ENCODE data around the gene NANOG. TPM values are rescaled to one million over a fixed set of nuclear protein-coding genes. Genes with fewer than 3 reads are reported as not detected.
"Not testable (repeated sequence)": the region's sequence is repeated elsewhere in the genome, so short reads cannot be mapped to it uniquely, and the experiment has no call there.

Gene NANOG
- total RNA-seq, 1 donor from 2014 or later: 0.58 TPM

- Mint-ChIP-seq H3K4me3 (no peak overlapping the region), H3K9me3 (no peaks in the 10 kb centered on the region), H3K4me1 (peaks cover 30% of the 10 kb centered on the region), H3K27ac (no peak overlapping the region), H3K36me3 (no peaks in the 10 kb centered on the region), H3K27me3 (ENCODE audit: low read depth) (no peaks in the 10 kb centered on the region)
- TF ChIP-seq CTCF (IDR thresholded peaks at IDR 0.05; ENCODE audit: unreplicated experiment): no peak
- no peak for DNase-seq (ENCODE audit: low spot score in 2 of 2, unreplicated experiment in 2 of 2)
Observed at GRCh38 chr12:7844116-7844515, 54.9 kb downstream of the NANOG start.

GRCh38 chr12:7847226-7848097 is 58.3 kb downstream of the NANOG start:
- peak overlapping the region; percentile 71 for H3K27ac Mint-ChIP-seq
- H3K36me3 Mint-ChIP-seq: not testable (repeated sequence)

DNA sequence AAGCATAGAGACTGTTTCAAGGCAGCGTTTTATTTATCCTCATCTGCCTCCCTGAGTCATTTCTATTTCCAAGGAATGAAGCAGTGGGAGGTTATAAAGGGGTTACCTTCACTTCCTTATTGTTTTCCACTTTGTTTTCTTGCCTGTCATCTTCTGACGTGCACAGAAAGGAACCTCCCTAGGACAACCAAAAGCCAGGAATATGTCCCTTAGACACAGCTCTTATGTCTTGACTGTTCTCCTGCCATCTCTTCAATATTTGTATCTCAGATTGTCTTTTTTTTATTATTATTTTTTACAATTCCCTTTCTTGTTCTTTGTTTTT is 58.9 kb downstream of the NANOG start:
- not testable (repeated sequence) for H3K4me3 Mint-ChIP-seq; H3K36me3 Mint-ChIP-seq; H3K27me3 Mint-ChIP-seq (ENCODE audit: low read depth); DNase-seq (ENCODE audit: low spot score in 2 of 2, unreplicated experiment in 2 of 2); H3K9me3 Mint-ChIP-seq
- Mint-ChIP-seq H3K4me1 (peaks cover 46% of the 10 kb centered on the region), H3K27ac (peak overlapping the region; percentile 47)

More at GRCh38 chr12:7847226-7848097, 58.3 kb downstream of the NANOG start:
- DNase-seq (ENCODE audit: low spot score in 2 of 2, unreplicated experiment in 2 of 2); H3K27me3 Mint-ChIP-seq (ENCODE audit: low read depth); H3K9me3 Mint-ChIP-seq; H3K4me3 Mint-ChIP-seq: not testable (repeated sequence)
- H3K4me1 Mint-ChIP-seq: peaks cover 40% of the 10 kb centered on the region

Other genes starting within 250 kb of the NANOG start
- not detected in 3 replicates for gene APOBEC1, start 123.5 kb upstream of the NANOG start, total RNA-seq
- gene GDF3, start 93.6 kb upstream of the NANOG start, total RNA-seq: not detected in 3 replicates
- gene DPPA3, start 78.0 kb upstream of the NANOG start, total RNA-seq: 0.71 to 0.81 TPM in 2 of 3 replicates, not detected in the other
- not detected in 3 replicates for gene CLEC4C, start 42.0 kb upstream of the NANOG start, total RNA-seq
- not detected in 3 replicates for gene NANOGNB, start 24.2 kb upstream of the NANOG start, total RNA-seq
- 4.7 to 5.1 TPM (median 4.9 TPM) in 3 replicates for gene SLC2A14, start 83.5 kb downstream of the NANOG start, total RNA-seq
- 170 to 186 TPM (median 186 TPM) in 3 replicates for gene SLC2A3, start 146.8 kb downstream of the NANOG start, total RNA-seq
- 16.1 to 16.7 TPM (median 16.7 TPM) in 3 replicates for gene FOXJ2, start 243.3 kb downstream of the NANOG start, total RNA-seq

Measured in mesothelial cell of epicardium (in vitro differentiated cells).